Measurements from ENCODE around the gene PIMREG.
"Not testable (repeated sequence)": the region's sequence is repeated elsewhere in the genome, so short reads cannot be mapped to it uniquely, and the experiment has no call there.

The PIMREG gene

DNA sequence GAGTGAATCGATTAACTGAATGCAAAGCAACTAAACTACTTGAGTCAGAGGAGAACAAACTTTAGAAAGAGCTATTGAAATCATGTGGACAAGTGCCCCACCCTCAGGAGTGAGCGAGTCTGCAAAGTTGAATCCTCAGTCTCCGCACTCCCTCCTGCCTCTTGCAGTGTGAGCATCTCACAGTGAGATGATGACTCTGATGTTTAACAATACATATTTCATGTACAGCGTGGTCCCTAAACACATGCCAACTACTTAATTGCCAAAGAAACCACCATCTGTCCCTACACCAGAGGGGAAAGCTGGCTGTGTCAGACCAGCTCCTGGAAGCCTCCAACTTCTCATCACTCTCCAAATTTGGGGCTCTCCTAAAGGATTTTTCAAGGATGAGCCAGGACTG is 31.2 kb downstream of the PIMREG start:
- Mint-ChIP-seq H3K4me3 (no peak overlapping the region), H3K27ac (no peak overlapping the region), H3K9me3 (no peaks in the 10 kb centered on the region), H3K36me3 (ENCODE audit: low read depth) (no peaks in the 10 kb centered on the region), H3K4me1 (ENCODE audit: low read depth) (no peaks in the 10 kb centered on the region), H3K27me3 (ENCODE audit: low read depth) (no peaks in the 10 kb centered on the region)

DNA sequence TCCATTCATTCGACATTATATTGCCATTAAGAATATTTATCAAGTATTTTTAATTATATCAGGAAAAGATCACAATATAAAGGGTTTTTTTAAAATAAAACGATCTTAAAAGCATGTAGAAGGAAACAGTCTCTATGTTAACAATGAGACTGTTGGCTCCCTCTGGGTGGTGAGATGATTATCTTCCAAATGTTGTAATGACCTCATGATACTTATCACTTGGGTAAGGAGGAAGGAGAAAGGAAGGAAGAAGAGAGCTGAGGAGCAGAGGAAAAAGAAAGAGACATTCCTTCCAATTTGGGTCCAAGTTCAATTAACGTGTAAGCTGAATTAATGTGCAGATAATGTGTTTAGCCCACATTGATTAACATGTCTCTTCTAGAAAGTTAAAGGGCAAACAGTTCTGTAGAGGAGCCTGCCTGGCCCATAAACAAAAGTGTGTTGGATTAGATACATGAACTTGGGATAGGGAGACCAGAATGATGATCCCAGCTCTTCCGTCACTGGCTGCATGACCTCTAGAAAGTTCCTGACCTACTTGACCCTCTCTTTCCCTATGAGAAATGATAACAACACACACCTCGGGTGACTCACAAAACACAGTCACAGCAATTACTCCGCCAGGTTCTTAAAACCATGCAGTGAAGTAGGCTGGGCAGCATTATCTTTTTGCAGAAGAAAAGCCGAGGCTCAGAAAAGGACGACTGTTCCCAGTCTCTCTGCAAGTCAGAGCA is 32.0 kb downstream of the PIMREG start:
- no peaks in the 10 kb centered on the region for H3K4me1 Mint-ChIP-seq (ENCODE audit: low read depth)
- H3K4me3 Mint-ChIP-seq, result no peak overlapping the region
- no peaks in the 10 kb centered on the region for H3K9me3 Mint-ChIP-seq
- H3K36me3 Mint-ChIP-seq (ENCODE audit: low read depth), result no peaks in the 10 kb centered on the region
- H3K27me3 Mint-ChIP-seq (ENCODE audit: low read depth), result no peaks in the 10 kb centered on the region
- H3K27ac Mint-ChIP-seq, result no peak overlapping the region

DNA sequence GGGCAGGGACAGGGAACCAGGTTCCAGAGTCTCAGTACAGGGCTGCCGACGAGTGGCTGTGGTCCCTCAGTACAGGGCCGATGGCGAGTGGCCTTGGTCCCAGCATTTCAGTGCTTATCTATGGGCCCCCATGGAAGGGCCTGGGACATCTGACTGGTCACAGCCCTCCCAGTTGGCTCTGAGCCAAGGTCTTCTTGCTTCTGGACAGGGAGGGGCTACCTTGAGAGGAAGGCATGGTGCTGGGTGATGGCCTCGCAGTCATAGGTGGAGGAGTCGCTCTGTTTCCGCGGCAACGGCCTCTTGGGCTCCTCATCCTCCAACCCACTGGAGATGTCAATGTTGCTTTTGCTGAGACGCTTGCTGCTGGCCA is 32.5 kb downstream of the PIMREG start:
- Mint-ChIP-seq H3K9me3 (no peaks in the 10 kb centered on the region), H3K4me1 (ENCODE audit: low read depth) (no peaks in the 10 kb centered on the region), H3K36me3 (ENCODE audit: low read depth) (no peaks in the 10 kb centered on the region), H3K4me3 (no peak overlapping the region), H3K27ac (no peak overlapping the region), H3K27me3 (ENCODE audit: low read depth) (no peaks in the 10 kb centered on the region)

DNA sequence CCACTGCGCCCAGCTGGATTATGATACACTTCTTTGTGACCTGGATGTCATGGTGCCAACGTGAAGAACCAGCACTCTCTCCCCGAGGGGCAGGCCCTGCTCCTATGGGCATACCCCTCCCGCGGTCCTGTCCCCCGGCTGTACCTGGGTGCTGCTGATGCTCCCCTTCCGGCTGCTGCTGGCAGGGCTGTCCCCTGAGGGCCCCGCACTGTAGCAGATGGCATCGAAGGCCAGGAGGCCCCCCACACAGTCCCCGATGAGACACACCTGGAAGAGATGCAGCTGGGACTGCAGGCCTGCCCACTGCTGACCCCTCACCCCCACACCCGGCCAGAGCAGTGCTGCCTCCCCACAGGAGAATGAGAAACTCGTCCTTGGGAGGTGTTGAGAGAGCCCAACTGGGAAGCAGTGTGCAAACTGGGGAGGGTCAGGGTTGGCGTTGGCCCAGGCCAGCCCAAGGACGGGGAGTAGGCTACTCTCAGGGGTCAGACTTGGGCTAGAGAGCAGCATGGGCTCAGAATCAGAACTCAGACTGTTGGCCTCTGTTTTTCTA is 33.7 kb downstream of the PIMREG start:
- Mint-ChIP-seq H3K9me3 (no peaks in the 10 kb centered on the region), H3K4me3 (no peak overlapping the region), H3K4me1 (ENCODE audit: low read depth) (no peaks in the 10 kb centered on the region), H3K27me3 (ENCODE audit: low read depth) (no peaks in the 10 kb centered on the region), H3K27ac (no peak overlapping the region), H3K36me3 (ENCODE audit: low read depth) (no peaks in the 10 kb centered on the region)

DNA sequence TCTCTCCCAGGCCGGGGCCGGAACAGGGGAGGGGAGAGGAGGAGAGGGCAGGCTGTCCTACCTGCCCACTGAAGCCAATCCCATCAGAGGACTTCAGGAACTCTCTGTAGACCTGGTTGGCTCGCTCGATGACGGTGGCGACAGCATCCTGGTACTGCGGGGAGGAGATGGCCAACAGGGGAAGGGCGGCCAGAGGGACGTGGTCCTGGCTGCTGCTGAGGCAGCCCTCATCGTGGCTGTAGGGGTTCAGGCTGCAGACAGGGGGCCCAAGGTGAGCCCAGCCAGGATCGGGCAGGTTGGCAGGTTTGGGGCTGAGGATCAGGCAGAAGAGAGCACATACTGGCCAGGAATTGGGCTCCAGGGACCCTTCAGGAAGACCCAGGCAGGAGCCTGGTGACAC is 34.2 kb downstream of the PIMREG start:
- no peaks in the 10 kb centered on the region for H3K9me3 Mint-ChIP-seq
- no peaks in the 10 kb centered on the region for H3K4me1 Mint-ChIP-seq (ENCODE audit: low read depth)
- H3K27me3 Mint-ChIP-seq (ENCODE audit: low read depth), result no peaks in the 10 kb centered on the region
- no peaks in the 10 kb centered on the region for H3K36me3 Mint-ChIP-seq (ENCODE audit: low read depth)
- no peak overlapping the region for H3K4me3 Mint-ChIP-seq
- H3K27ac Mint-ChIP-seq, result no peak overlapping the region

DNA sequence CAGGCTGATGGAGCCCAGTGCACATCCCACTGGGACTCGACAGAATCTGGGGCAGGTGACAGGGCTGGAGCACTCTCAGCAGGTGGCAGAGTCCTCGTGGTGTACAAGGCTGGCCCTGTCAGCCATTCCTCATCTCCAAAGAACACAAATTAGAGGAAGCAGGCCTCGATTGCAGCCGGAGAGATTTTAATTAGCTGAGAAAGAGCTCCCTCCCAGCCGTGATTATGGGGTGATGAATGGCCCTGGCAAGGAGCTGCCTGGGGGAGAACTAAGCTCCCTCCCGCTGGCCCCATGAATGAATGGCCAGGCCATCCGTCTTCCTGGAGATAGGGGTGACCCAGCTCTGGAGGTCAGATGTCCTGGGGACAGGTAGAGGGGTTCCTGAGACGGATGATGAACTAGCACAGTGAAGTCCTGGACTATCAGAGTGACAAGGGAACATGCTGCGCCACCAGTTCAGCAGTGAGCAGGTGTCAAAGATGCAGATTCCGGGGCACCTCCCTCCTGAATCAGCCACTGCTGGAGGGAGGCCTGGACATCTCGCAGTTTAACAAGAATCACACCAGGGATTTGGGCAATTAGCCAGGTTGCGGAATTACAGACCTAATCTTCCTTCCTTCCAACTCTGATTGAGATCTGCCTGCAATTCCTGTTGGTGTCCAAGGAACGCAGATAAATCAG is 35.5 kb downstream of the PIMREG start:
- Mint-ChIP-seq H3K4me3 (no peak overlapping the region), H3K27ac (no peak overlapping the region), H3K9me3 (no peaks in the 10 kb centered on the region), H3K36me3 (ENCODE audit: low read depth) (no peaks in the 10 kb centered on the region), H3K27me3 (ENCODE audit: low read depth) (no peaks in the 10 kb centered on the region), H3K4me1 (ENCODE audit: low read depth) (no peaks in the 10 kb centered on the region)

DNA sequence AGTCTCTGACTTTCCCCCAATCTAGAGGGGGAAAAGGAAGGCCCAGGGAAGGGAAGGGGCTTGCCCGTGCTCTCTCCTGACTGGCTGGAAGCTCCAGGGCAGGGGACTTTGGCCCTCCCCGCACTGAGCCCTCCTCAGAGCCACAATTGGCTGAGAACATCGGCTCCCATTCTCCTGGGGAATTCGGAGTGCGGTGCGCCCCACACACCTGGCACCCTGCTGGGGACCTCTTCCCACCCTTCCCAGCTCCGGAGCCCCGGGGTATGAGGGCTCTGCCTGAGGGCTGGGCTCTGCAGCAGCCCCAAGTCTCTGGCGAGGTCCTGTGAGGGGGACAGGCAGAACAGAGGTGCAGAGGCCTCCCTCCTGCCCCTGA is 36.0 kb downstream of the PIMREG start:
- Mint-ChIP-seq H3K27ac (no peak overlapping the region), H3K9me3 (no peaks in the 10 kb centered on the region), H3K36me3 (ENCODE audit: low read depth) (no peaks in the 10 kb centered on the region), H3K27me3 (ENCODE audit: low read depth) (no peaks in the 10 kb centered on the region), H3K4me1 (ENCODE audit: low read depth) (no peaks in the 10 kb centered on the region), H3K4me3 (no peak overlapping the region)

DNA sequence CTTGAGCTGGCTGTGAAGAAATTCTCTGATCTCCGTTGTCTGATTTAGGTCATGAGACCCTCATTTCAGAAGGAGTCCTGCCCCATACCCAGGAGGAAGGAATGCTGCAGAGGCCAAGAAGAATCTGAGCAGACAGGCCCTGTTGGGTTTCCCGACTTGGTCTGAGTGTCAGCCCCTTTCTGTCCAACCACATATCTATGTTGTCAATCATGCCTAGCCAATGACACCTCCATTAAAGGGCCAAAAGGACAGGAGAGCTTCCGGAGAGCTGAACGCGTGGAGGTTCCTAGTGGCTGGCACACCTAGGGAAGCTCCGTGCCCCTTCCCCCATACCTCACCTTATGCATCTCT is 37.8 kb downstream of the PIMREG start:
- no peak overlapping the region for H3K4me3 Mint-ChIP-seq
- no peaks in the 10 kb centered on the region for H3K4me1 Mint-ChIP-seq (ENCODE audit: low read depth)
- no peaks in the 10 kb centered on the region for H3K36me3 Mint-ChIP-seq (ENCODE audit: low read depth)
- H3K9me3 Mint-ChIP-seq, result no peaks in the 10 kb centered on the region
- peaks cover 3% of the 10 kb centered on the region for H3K27me3 Mint-ChIP-seq (ENCODE audit: low read depth)
- no peak overlapping the region for H3K27ac Mint-ChIP-seq

DNA sequence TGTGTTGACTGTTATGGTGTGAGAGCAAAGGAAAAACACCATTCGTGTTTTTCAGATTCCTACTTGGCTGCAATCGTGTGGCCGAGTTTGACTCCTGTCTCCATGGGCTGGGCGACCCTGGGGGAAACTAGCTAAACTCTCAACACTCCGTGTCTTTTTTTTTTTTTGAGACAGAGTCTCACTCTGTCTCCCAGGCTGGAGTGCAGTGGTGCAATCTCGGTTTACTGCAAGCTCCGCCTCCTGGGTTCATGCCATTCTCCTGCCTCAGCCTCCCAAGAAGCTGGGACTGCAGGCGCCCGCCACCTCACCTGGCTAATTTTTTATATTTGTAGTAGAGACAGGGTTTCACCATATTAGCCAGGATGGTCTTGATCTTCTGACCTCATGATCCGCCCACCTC is 38.5 kb downstream of the PIMREG start:
- H3K27ac Mint-ChIP-seq; H3K36me3 Mint-ChIP-seq (ENCODE audit: low read depth); H3K4me1 Mint-ChIP-seq (ENCODE audit: low read depth); H3K27me3 Mint-ChIP-seq (ENCODE audit: low read depth); H3K9me3 Mint-ChIP-seq; H3K4me3 Mint-ChIP-seq: not testable (repeated sequence)

DNA sequence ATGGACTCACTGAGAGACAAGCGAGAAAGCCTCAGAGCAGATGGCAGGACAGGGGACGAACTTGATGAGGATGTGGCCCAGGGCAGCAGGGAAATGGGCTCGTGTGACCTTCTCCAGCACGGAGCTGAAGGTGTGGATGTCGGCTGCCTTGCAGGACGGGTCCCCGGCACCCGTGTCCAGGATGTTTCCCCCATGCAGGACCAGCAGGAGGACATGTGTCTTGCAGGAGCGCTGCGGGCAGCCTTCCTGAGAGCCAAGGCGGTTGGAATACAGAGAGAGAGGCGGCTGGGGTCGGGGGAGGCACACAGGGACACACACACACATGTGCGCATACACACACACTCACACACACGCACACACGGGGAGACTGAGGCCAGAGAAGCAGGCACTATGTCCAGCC is 39.3 kb downstream of the PIMREG start:
- H3K9me3 Mint-ChIP-seq, result no peaks in the 10 kb centered on the region
- H3K27me3 Mint-ChIP-seq (ENCODE audit: low read depth), result peaks cover 3% of the 10 kb centered on the region
- H3K4me3 Mint-ChIP-seq, result no peak overlapping the region
- no peaks in the 10 kb centered on the region for H3K4me1 Mint-ChIP-seq (ENCODE audit: low read depth)
- H3K36me3 Mint-ChIP-seq (ENCODE audit: low read depth), result no peaks in the 10 kb centered on the region
- no peak overlapping the region for H3K27ac Mint-ChIP-seq

DNA sequence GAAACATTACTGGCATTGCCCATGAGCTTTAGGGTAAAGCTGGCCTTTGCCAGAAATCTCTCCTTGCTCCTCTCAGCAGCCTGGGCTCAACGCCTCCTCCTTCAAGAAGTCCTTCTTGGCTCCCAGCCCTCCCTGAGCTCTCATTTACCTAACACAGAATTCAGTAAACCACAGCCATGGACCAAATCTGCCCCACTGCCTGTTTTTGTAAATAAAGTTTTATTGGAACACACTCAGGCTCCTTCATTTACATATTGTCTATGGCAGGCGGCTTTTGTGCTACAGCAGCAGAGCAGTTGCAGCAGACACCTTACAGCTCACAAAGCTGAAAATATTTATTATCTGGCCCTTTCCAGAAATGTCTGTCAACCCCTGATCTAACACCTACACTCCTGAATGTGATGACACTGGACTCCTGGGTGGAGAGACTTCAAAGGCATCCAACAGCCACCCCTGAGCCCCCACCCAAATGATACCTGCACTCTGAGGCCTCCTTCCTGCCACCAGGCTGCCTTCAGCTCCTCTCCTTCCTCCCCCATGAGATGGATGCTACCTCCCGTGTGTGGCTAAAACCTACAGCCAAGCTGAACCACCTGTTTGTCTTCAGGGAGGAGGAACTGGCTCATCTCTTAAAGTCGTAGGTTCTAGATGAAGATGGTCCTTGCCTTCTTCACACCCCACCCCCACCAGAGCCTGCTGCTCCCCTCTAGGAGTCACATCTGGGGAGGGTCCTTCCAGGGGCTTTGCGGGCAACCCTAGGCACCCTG is 41.6 kb downstream of the PIMREG start:
- Mint-ChIP-seq H3K36me3 (ENCODE audit: low read depth) (no peaks in the 10 kb centered on the region), H3K27ac (no peak overlapping the region), H3K27me3 (ENCODE audit: low read depth) (peaks cover 3% of the 10 kb centered on the region), H3K4me3 (no peak overlapping the region), H3K9me3 (no peaks in the 10 kb centered on the region), H3K4me1 (ENCODE audit: low read depth) (no peaks in the 10 kb centered on the region)

DNA sequence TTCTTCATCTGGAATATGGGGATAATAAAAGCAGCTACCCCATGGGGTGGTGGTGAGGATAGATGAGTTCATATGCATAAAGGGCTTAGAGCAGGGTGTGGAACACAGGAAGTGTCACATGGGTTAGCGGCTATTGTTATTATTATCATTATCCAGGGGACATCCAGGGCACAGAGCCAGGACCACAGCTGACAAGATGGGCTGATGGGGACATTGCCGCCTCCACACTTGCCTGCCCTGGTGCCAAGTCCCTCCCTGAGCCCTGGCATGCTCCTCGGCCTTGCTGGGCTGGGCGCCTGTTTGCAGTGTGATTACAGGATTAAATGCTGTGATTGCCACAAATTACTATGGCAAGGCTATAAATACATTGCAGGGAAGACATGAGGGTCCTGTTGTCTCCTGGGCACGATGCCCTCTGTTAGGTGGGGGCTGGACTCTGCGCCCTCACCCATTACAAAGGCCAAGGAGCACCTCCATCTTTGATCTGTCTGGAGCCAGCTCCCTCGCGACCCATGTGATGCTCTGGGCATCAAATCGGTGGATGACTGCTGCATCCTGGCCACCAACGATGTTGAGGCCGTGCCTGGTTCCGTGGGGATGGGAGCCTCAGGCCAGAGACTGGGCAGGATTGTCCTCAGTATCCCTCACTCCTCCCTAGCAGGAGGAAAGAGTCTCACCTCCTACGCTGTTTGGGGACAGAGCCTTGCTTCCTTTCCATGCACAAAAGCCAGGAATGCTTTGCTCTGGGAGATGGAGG is 43.2 kb downstream of the PIMREG start:
- H3K27me3 Mint-ChIP-seq (ENCODE audit: low read depth), result peaks cover 3% of the 10 kb centered on the region
- no peaks in the 10 kb centered on the region for H3K9me3 Mint-ChIP-seq
- H3K4me3 Mint-ChIP-seq, result no peak overlapping the region
- H3K27ac Mint-ChIP-seq, result no peak overlapping the region
- H3K4me1 Mint-ChIP-seq (ENCODE audit: low read depth), result no peaks in the 10 kb centered on the region
- H3K36me3 Mint-ChIP-seq (ENCODE audit: low read depth), result no peaks in the 10 kb centered on the region

DNA sequence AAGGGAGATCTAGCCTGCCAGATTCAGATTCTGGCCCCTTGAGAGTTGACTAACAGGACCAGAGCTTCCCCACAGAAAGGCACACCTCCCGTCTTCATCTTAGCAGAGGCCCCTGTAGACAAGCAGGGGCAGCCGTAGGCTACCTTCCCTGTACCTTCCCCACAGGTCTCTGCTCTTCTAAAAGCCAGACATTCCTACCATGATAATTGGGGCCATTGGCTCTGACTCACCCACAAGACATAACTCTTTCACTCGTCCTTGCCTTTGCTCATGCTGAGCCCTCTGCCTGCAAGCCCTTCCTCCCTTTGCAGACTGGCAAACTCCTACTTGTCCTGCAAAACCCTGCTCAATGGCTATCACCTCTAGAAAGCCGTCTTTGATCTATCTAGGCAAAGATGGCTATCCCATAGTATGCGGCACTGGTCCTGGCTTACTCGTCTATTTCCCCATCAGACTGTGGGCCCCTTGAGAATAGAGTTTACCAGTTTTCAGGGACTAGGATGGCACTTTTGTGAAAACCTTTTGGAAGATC is 43.8 kb downstream of the PIMREG start:
- H3K27me3 Mint-ChIP-seq (ENCODE audit: low read depth), result peaks cover 3% of the 10 kb centered on the region
- no peaks in the 10 kb centered on the region for H3K4me1 Mint-ChIP-seq (ENCODE audit: low read depth)
- H3K36me3 Mint-ChIP-seq (ENCODE audit: low read depth), result no peaks in the 10 kb centered on the region
- H3K9me3 Mint-ChIP-seq, result no peaks in the 10 kb centered on the region
- no peak overlapping the region for H3K27ac Mint-ChIP-seq
- H3K4me3 Mint-ChIP-seq, result no peak overlapping the region

DNA sequence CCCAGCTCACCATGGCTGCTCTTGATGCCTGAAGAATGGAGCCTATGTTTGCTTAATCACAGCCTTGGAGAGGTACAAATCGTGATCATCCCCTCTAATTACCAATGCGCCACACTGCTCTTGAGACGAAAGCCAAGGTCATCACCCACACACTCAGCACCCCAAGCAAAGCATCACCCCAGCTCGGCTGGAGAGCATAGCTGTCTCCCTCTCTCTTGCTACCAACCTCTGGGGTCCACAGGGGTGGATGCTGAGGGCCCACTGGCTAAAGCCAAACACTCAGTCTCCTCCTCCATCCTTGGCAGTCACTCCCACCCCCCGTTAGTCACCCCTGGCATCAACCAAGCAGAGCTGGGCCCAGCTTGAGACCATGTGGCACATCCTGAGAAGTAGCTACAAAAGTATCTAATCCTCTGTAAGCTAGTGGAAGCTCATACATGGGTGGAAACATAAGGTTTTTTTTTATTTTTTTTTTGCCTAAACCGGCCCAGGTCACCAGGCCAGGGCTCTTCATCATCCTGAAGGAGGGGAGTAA is 44.8 kb downstream of the PIMREG start:
- Mint-ChIP-seq H3K27ac (no peak overlapping the region), H3K9me3 (no peaks in the 10 kb centered on the region), H3K27me3 (ENCODE audit: low read depth) (peaks cover 3% of the 10 kb centered on the region), H3K4me1 (ENCODE audit: low read depth) (no peaks in the 10 kb centered on the region), H3K36me3 (ENCODE audit: low read depth) (no peaks in the 10 kb centered on the region), H3K4me3 (no peak overlapping the region)
